SK-N-MC (cell line): ENCODE data around the gene PSMB10.

Experiments
- EZH2 ChIP-seq: fragments of 200-600 bp; sonication (generic); IDR thresholded peaks from one replicate; pipeline ENCODE4 v1.6.1; 2017; ENCODE audit warnings: antibody characterized with exemption
- POLR2AphosphoS5 ChIP-seq: IDR thresholded peaks from 2 replicates; pipeline ENCODE4 v1.6.1; 2012; ENCODE audit warnings: mild to moderate bottlenecking, low read depth, low read length, borderline replicate concordance

GRCh38 chr16:67932462-67932840 is 4.2 kb downstream of the PSMB10 start:
- TF ChIP-seq EZH2 (no peak), POLR2AphosphoS5 (no peak)
